ENCODE results near the gene S100A9. TPM values are rescaled to one million over a fixed set of nuclear protein-coding genes. Genes with fewer than 3 reads are reported as not detected.

Gene S100A9
- total RNA-seq, 1 donor from 2014 or later: 0.51 TPM

DNA sequence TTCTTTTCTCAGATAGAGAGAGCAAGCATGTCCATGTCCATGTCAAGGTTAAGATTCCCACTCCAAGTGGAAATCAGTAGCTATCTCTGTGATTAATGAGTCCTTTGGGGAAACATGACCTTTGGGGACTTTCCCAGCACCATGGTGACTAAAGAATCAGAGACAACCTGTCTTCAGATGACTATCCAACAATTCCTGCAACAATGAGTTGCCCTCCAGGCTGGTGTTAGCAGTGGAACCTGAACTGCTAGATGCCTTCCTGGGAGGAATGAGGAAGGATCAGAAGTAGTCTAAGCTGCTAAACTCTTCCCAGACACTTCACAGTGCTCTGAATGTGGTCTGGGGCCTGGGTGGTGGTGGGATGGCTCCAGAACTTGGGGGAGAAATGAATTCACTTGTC, 6.5 kb downstream of the S100A9 start:
- DNase-seq (ENCODE audit: low spot score): no peak
- peaks cover 6% of the 10 kb centered on the region for H3K27me3 Mint-ChIP-seq (ENCODE audit: unreplicated experiment)
- H3K36me3 Mint-ChIP-seq (ENCODE audit: low read depth, unreplicated experiment): no peaks in the 10 kb centered on the region
- no peak overlapping the region for H3K27ac Mint-ChIP-seq (ENCODE audit: unreplicated experiment)
- no peak overlapping the region for H3K4me3 Mint-ChIP-seq (ENCODE audit: unreplicated experiment)
- H3K4me1 Mint-ChIP-seq (ENCODE audit: unreplicated experiment): no peaks in the 10 kb centered on the region
- H3K9me3 Mint-ChIP-seq (ENCODE audit: unreplicated experiment): no peaks in the 10 kb centered on the region
- TF ChIP-seq, protein P1, sequence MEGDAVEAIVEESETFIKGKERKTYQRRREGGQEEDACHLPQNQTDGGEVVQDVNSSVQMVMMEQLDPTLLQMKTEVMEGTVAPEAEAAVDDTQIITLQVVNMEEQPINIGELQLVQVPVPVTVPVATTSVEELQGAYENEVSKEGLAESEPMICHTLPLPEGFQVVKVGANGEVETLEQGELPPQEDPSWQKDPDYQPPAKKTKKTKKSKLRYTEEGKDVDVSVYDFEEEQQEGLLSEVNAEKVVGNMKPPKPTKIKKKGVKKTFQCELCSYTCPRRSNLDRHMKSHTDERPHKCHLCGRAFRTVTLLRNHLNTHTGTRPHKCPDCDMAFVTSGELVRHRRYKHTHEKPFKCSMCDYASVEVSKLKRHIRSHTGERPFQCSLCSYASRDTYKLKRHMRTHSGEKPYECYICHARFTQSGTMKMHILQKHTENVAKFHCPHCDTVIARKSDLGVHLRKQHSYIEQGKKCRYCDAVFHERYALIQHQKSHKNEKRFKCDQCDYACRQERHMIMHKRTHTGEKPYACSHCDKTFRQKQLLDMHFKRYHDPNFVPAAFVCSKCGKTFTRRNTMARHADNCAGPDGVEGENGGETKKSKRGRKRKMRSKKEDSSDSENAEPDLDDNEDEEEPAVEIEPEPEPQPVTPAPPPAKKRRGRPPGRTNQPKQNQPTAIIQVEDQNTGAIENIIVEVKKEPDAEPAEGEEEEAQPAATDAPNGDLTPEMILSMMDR (IDR thresholded peaks at IDR 0.05; ENCODE audit: unreplicated experiment): no peak

DNA sequence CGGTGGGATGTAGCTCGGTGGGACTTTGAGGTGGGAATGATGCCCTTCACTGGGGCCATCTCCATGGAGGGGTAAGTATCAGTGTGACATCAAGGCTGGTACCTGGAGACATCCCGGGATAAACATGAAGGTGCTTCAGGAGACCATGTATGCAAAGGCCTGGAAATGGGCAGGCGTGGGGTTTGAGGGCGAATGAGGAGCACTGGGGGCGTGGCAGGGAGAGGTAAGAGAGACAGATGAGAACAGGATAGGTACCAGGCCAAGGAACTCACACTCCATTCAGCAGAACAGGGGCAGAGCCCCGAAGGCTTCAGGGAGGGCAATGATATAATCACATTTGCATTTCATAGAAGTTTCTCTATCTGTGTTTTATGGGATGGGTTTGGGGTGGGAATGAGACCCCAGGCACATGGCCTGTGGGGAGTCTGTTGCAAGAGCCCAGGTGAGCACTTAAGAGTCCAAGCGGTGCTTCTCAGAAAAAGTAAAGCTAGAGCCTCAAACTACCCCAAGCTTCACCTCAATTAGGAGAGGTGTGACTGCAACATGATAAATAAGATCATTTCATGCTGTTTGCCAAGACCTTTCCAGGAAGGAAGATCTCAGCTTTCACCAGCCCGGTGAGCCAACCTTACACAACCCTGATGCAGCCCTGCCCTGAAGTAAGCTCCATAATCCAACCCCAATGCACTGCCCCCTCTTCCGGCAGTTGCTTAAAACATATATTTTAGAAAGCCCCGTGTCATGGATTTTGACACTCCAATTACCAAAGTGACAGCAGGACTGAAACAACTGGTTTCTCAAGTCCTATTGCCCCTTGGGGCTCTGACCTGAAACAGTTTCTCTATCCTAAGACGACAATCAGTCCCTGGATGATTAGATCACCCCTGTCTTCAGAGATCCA, 7.4 kb downstream of the S100A9 start:
- H3K4me3 Mint-ChIP-seq (ENCODE audit: unreplicated experiment): no peak overlapping the region
- peaks cover 6% of the 10 kb centered on the region for H3K27me3 Mint-ChIP-seq (ENCODE audit: unreplicated experiment)
- no peaks in the 10 kb centered on the region for H3K36me3 Mint-ChIP-seq (ENCODE audit: low read depth, unreplicated experiment)
- H3K9me3 Mint-ChIP-seq (ENCODE audit: unreplicated experiment): no peaks in the 10 kb centered on the region
- no peak for DNase-seq (ENCODE audit: low spot score)
- H3K27ac Mint-ChIP-seq (ENCODE audit: unreplicated experiment): peak overlapping the region; percentile 51
- TF ChIP-seq, protein P1 (IDR thresholded peaks at IDR 0.05; ENCODE audit: unreplicated experiment): no peak
- H3K4me1 Mint-ChIP-seq (ENCODE audit: unreplicated experiment): no peaks in the 10 kb centered on the region

DNA sequence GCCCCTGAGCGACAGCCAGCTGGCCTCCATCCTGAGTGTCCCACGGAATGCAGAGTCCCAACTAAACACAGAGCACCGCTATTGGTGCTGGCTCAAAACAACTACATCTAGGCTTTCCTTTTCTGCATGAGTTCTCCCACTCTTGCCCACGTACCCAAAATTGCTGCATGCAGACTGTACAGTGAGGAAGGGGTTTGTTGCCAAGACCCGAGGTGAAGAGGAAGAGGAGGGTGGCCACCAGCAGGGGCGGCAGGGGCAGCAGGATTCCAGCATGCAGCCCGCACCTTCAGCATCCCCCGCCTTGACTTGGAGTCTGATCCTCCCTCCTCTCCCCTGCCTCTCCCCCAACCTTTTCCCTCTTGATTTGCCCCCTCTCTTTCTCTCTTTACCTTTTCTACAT, 8.0 kb downstream of the S100A9 start:
- no peak overlapping the region for H3K27ac Mint-ChIP-seq (ENCODE audit: unreplicated experiment)
- no peaks in the 10 kb centered on the region for H3K9me3 Mint-ChIP-seq (ENCODE audit: unreplicated experiment)
- DNase-seq (ENCODE audit: low spot score): no peak
- H3K36me3 Mint-ChIP-seq (ENCODE audit: low read depth, unreplicated experiment): no peaks in the 10 kb centered on the region
- TF ChIP-seq, protein P1 (IDR thresholded peaks at IDR 0.05; ENCODE audit: unreplicated experiment): no peak
- H3K4me1 Mint-ChIP-seq (ENCODE audit: unreplicated experiment): no peaks in the 10 kb centered on the region
- no peak overlapping the region for H3K4me3 Mint-ChIP-seq (ENCODE audit: unreplicated experiment)
- H3K27me3 Mint-ChIP-seq (ENCODE audit: unreplicated experiment): peaks cover 8% of the 10 kb centered on the region

DNA sequence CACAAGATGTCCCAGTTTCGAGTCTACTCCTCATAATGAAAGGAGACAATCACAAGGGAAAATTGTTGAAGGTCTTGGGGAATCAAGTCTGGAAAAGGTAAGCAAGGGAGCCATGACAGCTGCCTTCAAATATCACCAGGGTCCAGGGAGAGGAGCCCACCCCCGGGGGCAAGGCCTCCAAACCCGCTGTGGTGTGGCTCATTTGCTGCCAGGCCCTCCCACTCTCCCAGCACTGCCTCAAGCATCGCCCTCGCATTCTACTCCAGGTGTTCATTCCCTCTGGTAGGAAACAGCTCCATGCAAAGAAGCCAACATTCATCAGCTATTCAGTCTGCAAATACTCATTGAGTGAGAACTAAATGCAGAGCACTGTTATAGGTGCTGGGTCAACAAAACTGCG, 8.6 kb downstream of the S100A9 start:
- TF ChIP-seq, protein P1 (IDR thresholded peaks at IDR 0.05; ENCODE audit: unreplicated experiment): no peak
- Mint-ChIP-seq H3K4me1 (ENCODE audit: unreplicated experiment) (no peaks in the 10 kb centered on the region), H3K9me3 (ENCODE audit: unreplicated experiment) (no peaks in the 10 kb centered on the region), H3K4me3 (ENCODE audit: unreplicated experiment) (no peak overlapping the region), H3K27ac (ENCODE audit: unreplicated experiment) (no peak overlapping the region), H3K36me3 (ENCODE audit: low read depth, unreplicated experiment) (no peaks in the 10 kb centered on the region), H3K27me3 (ENCODE audit: unreplicated experiment) (peaks cover 6% of the 10 kb centered on the region)
- no peak for DNase-seq (ENCODE audit: low spot score)

DNA sequence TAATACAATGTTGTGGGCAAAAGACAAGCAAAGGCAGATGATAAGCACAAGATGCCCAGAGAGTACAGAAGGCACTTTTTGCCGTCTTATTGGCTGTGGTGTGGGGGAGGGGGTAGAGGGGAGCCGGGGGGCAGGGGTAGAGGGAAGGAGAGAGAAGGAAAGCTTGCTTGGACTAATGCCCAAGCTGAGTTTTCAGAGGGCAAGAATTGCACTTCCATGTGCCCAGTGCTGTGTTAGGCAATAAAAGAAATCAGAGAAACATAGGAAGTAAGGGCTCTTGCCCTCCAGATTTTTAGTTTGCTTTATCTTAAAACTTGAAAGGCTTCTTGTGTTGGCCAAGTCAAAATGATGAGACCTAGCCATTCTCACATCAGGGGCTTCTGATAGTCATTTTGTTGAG, 9.4 kb downstream of the S100A9 start:
- no peaks in the 10 kb centered on the region for H3K36me3 Mint-ChIP-seq (ENCODE audit: low read depth, unreplicated experiment)
- H3K4me3 Mint-ChIP-seq (ENCODE audit: unreplicated experiment): no peak overlapping the region
- H3K27ac Mint-ChIP-seq (ENCODE audit: unreplicated experiment): no peak overlapping the region
- no peaks in the 10 kb centered on the region for H3K4me1 Mint-ChIP-seq (ENCODE audit: unreplicated experiment)
- H3K9me3 Mint-ChIP-seq (ENCODE audit: unreplicated experiment): no peaks in the 10 kb centered on the region
- TF ChIP-seq, protein P1 (IDR thresholded peaks at IDR 0.05; ENCODE audit: unreplicated experiment): no peak
- H3K27me3 Mint-ChIP-seq (ENCODE audit: unreplicated experiment): peaks cover 6% of the 10 kb centered on the region
- no peak for DNase-seq (ENCODE audit: low spot score)
